H1 (cell line): Measurements from ENCODE around the gene SERPINB1. TPM values are rescaled to one million over a fixed set of nuclear protein-coding genes. Genes with fewer than 3 reads are reported as not detected.

Experiments
- CTCF ChIA-PET: fragments of 300-600 bp; sonication (Branson Sonifier 250); formaldehyde crosslinking; loops from one replicate; lab custom pipeline; 2021; ENCODE audit not compliant: partially characterized antibody; lab: Charles Lee
- POLR2A ChIA-PET: fragments of 300-600 bp; sonication (Branson Sonifier 250); formaldehyde crosslinking; loops from one replicate; lab custom pipeline; 2021; ENCODE audit warnings: inconsistent platforms; ENCODE audit not compliant: partially characterized antibody; lab: Charles Lee
- DNase-seq, 2 experiments: peaks; one replicate each; pipeline versions ENCODE4 v3.0.0 to v3.0.0-alpha.2; 2010 to 2022; ENCODE audit warnings: low spot score in 2 of 2, low read depth in 1 of 2, mixed read lengths in 1 of 2
- FAIRE-seq: peaks from 2 replicates; lab custom pipeline; 2011; peaks lifted over from hg19 to GRCh38; lab: Jason Lieb, UNC
- H2AFZ ChIP-seq: 2 replicates; pipeline ENCODE4 v1.8.1; 2012; ENCODE audit warnings: low read length, inconsistent platforms
- H2AK5ac ChIP-seq: 2 replicates; pipeline ENCODE4 v1.6.1; 2013; ENCODE audit warnings: low read depth, low read length
- H2BK120ac ChIP-seq: replicated peaks from 2 replicates; pipeline ENCODE3; 2013; ENCODE audit warnings: low read depth, low read length, inconsistent platforms
- H2BK12ac ChIP-seq: 2 replicates; pipeline ENCODE4 v1.6.1; 2013; ENCODE audit warnings: low read depth, low read length
- H2BK15ac ChIP-seq: 2 replicates; pipeline ENCODE4 v1.6.1; 2013; ENCODE audit warnings: low read length
- H2BK20ac ChIP-seq: 2 replicates; pipeline ENCODE4 v1.6.1; 2013; ENCODE audit warnings: low read length
- H2BK5ac ChIP-seq: 2 replicates; pipeline ENCODE4 v1.6.1; 2013; ENCODE audit warnings: low read depth, low read length
- H3K14ac ChIP-seq: 2 replicates; pipeline ENCODE4 v1.6.1; 2013; ENCODE audit warnings: inconsistent platforms; ENCODE audit not compliant: insufficient read length
- H3K18ac ChIP-seq: 2 replicates; pipeline ENCODE4 v1.6.1; 2013; ENCODE audit warnings: low read length; ENCODE audit errors: extremely low read depth
- H3K23ac ChIP-seq: 2 replicates; pipeline ENCODE4 v1.6.1; 2013; ENCODE audit warnings: inconsistent platforms; ENCODE audit not compliant: insufficient read length
- H3K23me2 ChIP-seq: 2 replicates; pipeline ENCODE4 v1.6.1; 2013; ENCODE audit warnings: low read depth, low read length
- H3K27ac ChIP-seq: 2 replicates; pipeline ENCODE4 v1.6.1; 2011; ENCODE audit warnings: low read depth, low read length, inconsistent platforms
- H3K27me3 ChIP-seq, 4 experiments: replicated peaks in 1 of 4; 1 replicate in 1 of 4; 2 replicates in 3 of 4; pipeline versions ENCODE4 v1.6.1 to v1.8.1; 2011 to 2013; ENCODE audit warnings: low read length in 3 of 4, mild to moderate bottlenecking in 3 of 4, inconsistent platforms in 2 of 4, mixed read lengths in 2 of 4, moderate library complexity in 1 of 4; ENCODE audit not compliant: control insufficient read depth in 3 of 4, insufficient read depth in 3 of 4; ENCODE audit errors: extremely low read depth in 1 of 4
- H3K36me3 ChIP-seq, 4 experiments: 2 replicates each; pipeline versions ENCODE4 v1.6.1 to v1.8.1; 2011 to 2013; ENCODE audit warnings: mild to moderate bottlenecking in 4 of 4, low read length in 3 of 4, moderate library complexity in 2 of 4, control low read depth in 1 of 4, inconsistent platforms in 1 of 4; ENCODE audit not compliant: insufficient read depth in 4 of 4, control insufficient read depth in 2 of 4
- H3K4ac ChIP-seq: replicated peaks from 2 replicates; pipeline ENCODE3; 2013; ENCODE audit warnings: low read length, low read depth, mixed read lengths, inconsistent platforms; ENCODE audit not compliant: insufficient read length
- H3K4me1 ChIP-seq, 4 experiments: replicated peaks in 1 of 4; 1 replicate in 1 of 4; 2 replicates in 3 of 4; pipeline versions ENCODE4 v1.6.1 to v1.8.1; 2011 to 2013; ENCODE audit warnings: low read length in 3 of 4, inconsistent platforms in 2 of 4, mixed read lengths in 1 of 4; ENCODE audit not compliant: insufficient read depth in 4 of 4, control insufficient read depth in 3 of 4
- H3K4me2 ChIP-seq, 2 experiments: 2 replicates each; pipeline versions ENCODE4 v1.6.1 to v1.8.1; 2011 to 2013; ENCODE audit warnings: low read depth in 2 of 2, low read length in 2 of 2, control low read depth in 1 of 2, inconsistent platforms in 1 of 2, mild to moderate bottlenecking in 1 of 2; ENCODE audit not compliant: insufficient read depth in 1 of 2
- H3K4me3 ChIP-seq, 4 experiments: fragments of 200-600, 300-600 bp in 1 of 4; sonication (generic), shearing (Covaris generic), sonication (Bioruptor Twin) in 1 of 4; 2 replicates each; pipeline versions ENCODE4 v1.5.1 to v1.8.1; 2011 to 2016; ENCODE audit warnings: low read length in 4 of 4, low read depth in 3 of 4, control low read depth in 2 of 4, inconsistent platforms in 2 of 4, mild to moderate bottlenecking in 2 of 4, mixed read lengths in 1 of 4, moderate library complexity in 1 of 4; ENCODE audit not compliant: insufficient read depth in 2 of 4; ENCODE audit errors: extremely low read depth in 1 of 4
- H3K56ac ChIP-seq: replicated peaks from 2 replicates; pipeline ENCODE3; 2013; ENCODE audit warnings: low read depth, mild to moderate bottlenecking, mixed read lengths, low read length, inconsistent platforms; ENCODE audit not compliant: insufficient read length
- H3K79me1 ChIP-seq: 2 replicates; pipeline ENCODE4 v1.6.1; 2013; ENCODE audit warnings: low read depth, low read length, control low read depth
- H3K79me2 ChIP-seq, 2 experiments: 2 replicates each; pipeline versions ENCODE4 v1.6.1 to v1.8.1; 2012 to 2013; ENCODE audit warnings: low read length in 2 of 2, mild to moderate bottlenecking in 2 of 2, inconsistent platforms in 1 of 2; ENCODE audit not compliant: insufficient read depth in 2 of 2, control insufficient read depth in 1 of 2
- H3K9ac ChIP-seq, 4 experiments: replicated peaks in 1 of 4; 1 replicate in 1 of 4; 2 replicates in 3 of 4; pipeline versions ENCODE4 v1.6.1 to v1.8.1; 2011 to 2013; ENCODE audit warnings: low read depth in 3 of 4, low read length in 3 of 4, control low read depth in 2 of 4, mild to moderate bottlenecking in 2 of 4, moderate library complexity in 2 of 4, inconsistent platforms in 1 of 4; ENCODE audit errors: extremely low read depth in 1 of 4
- H3K9me3 ChIP-seq, 2 experiments: 2 replicates each; pipeline versions ENCODE4 v1.6.1 to v1.8.1; 2012 to 2013; ENCODE audit warnings: mild to moderate bottlenecking in 2 of 2, moderate library complexity in 2 of 2, control low read depth in 1 of 2, inconsistent platforms in 1 of 2, low read depth in 1 of 2, low read length in 1 of 2, mixed read lengths in 1 of 2; ENCODE audit not compliant: insufficient read depth in 2 of 2
- H4K20me1 ChIP-seq, 2 experiments: replicated peaks in 1 of 2; 2 replicates each; pipeline versions ENCODE3 to v1.8.1; 2011 to 2013; ENCODE audit warnings: inconsistent platforms in 2 of 2, low read length in 2 of 2, mild to moderate bottlenecking in 1 of 2; ENCODE audit not compliant: insufficient read depth in 2 of 2, control insufficient read depth in 1 of 2
- H4K5ac ChIP-seq: 2 replicates; pipeline ENCODE4 v1.6.1; 2013; ENCODE audit warnings: low read length, low read depth, mixed read lengths, inconsistent platforms; ENCODE audit not compliant: insufficient read length
- H4K8ac ChIP-seq: 2 replicates; pipeline ENCODE4 v1.8.0; 2013; ENCODE audit warnings: mild to moderate bottlenecking, moderate library complexity, low read length, inconsistent platforms; ENCODE audit not compliant: insufficient read depth; ENCODE audit errors: extremely low read depth
- H4K91ac ChIP-seq: replicated peaks from 2 replicates; pipeline ENCODE3; 2013; ENCODE audit warnings: low read length, mixed read lengths, inconsistent platforms; ENCODE audit not compliant: insufficient read length
- ASH2L ChIP-seq: fragments of 200-600, 300-600 bp; sonication (generic); IDR thresholded peaks from one replicate; pipeline ENCODE4 v1.7.1; 2017; ENCODE audit warnings: low read length
- BACH1 ChIP-seq: IDR thresholded peaks from 2 replicates; pipeline ENCODE4 v1.6.1; 2012; ENCODE audit warnings: low read length, improper control_type of control experiment
- polyA plus RNA-seq, 7 experiments: library from polyadenylated mRNA; depleted of rRNA in 3 of 7; stranded (reverse) in 5 of 7; unstranded in 2 of 7; fragments of >200 nt in 5 of 7; fragments of 200-250 nt in 2 of 7; gene quantifications; 1 replicate in 5 of 7; 2 replicates in 1 of 7; 4 replicates in 1 of 7; pipeline versions ENCODE4 v1.2.1 to v1.2.3, GENCODE V29; 2011 to 2013; ENCODE audit warnings: missing spikeins in 2 of 7, mixed read lengths in 2 of 7
- total RNA-seq: library from RNA; stranded (reverse); fragmentation: NEBNext Ultra II Directional; extraction: Animal tissue kit (Norgen Biotek cat#: 25700); gene quantifications from 2 replicates; pipeline ENCODE4 v1.2.1, GENCODE V29; 2021

SERPINB1 gene
- total and polyA plus RNA-seq, 2 of the 8 experiments (the other 6 are each of a cell fraction or from before 2014, with no cell fraction given): 8.1 to 17.3 TPM

DNA sequence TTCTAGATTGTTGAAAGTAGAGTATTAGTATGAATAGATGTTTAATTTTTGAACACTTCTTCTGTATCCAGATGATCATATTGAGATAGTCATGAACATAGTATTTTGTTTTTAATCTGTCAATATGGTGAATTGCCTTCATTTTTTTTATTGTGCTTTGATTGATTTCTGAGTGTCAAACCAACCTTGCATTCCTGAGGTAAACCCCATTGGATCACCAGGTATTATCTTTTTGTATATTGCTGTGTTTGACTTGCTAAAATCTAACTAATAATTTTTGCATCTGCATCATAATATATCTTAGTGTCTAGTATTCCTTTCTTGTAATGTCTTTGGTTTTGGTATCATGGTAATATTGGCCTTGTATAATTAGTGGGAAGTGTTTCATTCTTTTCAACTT is 25.5 kb downstream of the SERPINB1 start:
- no peak overlapping the region for H2BK120ac ChIP-seq
- no peaks in the 10 kb centered on the region for H3K27me3 ChIP-seq
- peaks cover 4 to 6% of the 10 kb centered on the region in 2 experiments; a peak in 2 of 4 replicates for H3K9me3 ChIP-seq
- H3K79me2 ChIP-seq: no peaks in the 10 kb centered on the region
- no peak for TF ChIP-seq BACH1
- no peak for TF ChIP-seq ASH2L
- no peaks in the 10 kb centered on the region; the same call in 1 of the 2 replicates for H3K23me2 ChIP-seq
- no peaks in the 10 kb centered on the region for H3K4me1 ChIP-seq
- no peak overlapping the region for H2BK20ac ChIP-seq
- no peak overlapping the region for H2AK5ac ChIP-seq
- FAIRE-seq: no peak
- H4K20me1 ChIP-seq: no peaks in the 10 kb centered on the region
- H3K23ac ChIP-seq: no peak overlapping the region
- ChIA-PET CTCF (no interaction called here), POLR2A (no interaction called here)
- H2BK5ac ChIP-seq: no peak overlapping the region
- no peaks in the 10 kb centered on the region for H3K79me1 ChIP-seq
- H2BK15ac ChIP-seq: no peak overlapping the region
- H3K27ac ChIP-seq: no peak overlapping the region
- no peak overlapping the region for H3K18ac ChIP-seq
- H4K91ac ChIP-seq: no peak overlapping the region
- no peak overlapping the region for H3K14ac ChIP-seq
- H2AFZ ChIP-seq: no peak overlapping the region
- H3K9ac ChIP-seq: no peak overlapping the region
- no peak overlapping the region for H2BK12ac ChIP-seq
- H3K4me3 ChIP-seq: no peak overlapping the region
- no peak overlapping the region for H4K8ac ChIP-seq
- no peaks in the 10 kb centered on the region for H3K36me3 ChIP-seq
- H3K56ac ChIP-seq: no peak overlapping the region
- H3K4me2 ChIP-seq: no peak overlapping the region
- DNase-seq: no peak
- H3K4ac ChIP-seq: no peak overlapping the region
- no peak overlapping the region for H4K5ac ChIP-seq
